ENCODE results near the gene OGFR. TPM values are rescaled to one million over a fixed set of nuclear protein-coding genes. Genes with fewer than 3 reads are reported as not detected.

The OGFR gene
- total RNA-seq, 1 donor from 2014 or later, result 43.7 TPM

GRCh38 chr20:62766071-62766450, 38.6 kb upstream of the OGFR start:
- no peaks in the 10 kb centered on the region for H3K9me3 ChIP-seq
- H3K27me3 ChIP-seq, result no peaks in the 10 kb centered on the region
- no peak overlapping the region for H3K27ac ChIP-seq
- no peak for DNase-seq (ENCODE audit: extremely low spot score in 2 of 2)
- no peak overlapping the region for H3K4me3 ChIP-seq
- peaks cover 8% of the 10 kb centered on the region for H3K4me1 ChIP-seq
- H3K36me3 ChIP-seq, result no peaks in the 10 kb centered on the region
- no peak for TF ChIP-seq POLR2AphosphoS5 (IDR thresholded peaks at IDR 0.05; ENCODE audit: insufficient read depth in 1 of 2, low read depth in 1 of 2)
- TF ChIP-seq CTCF (IDR thresholded peaks at IDR 0.05), result no peak
- TF ChIP-seq POLR2A (IDR thresholded peaks at IDR 0.05), result no peak
- intact Hi-C loops (cut with DNase I), result no loop called here

- Histone ChIP-seq H3K27me3 (no peaks in the 10 kb centered on the region), H3K36me3 (no peaks in the 10 kb centered on the region), H3K9me3 (no peaks in the 10 kb centered on the region), H3K4me1 (peaks cover 8% of the 10 kb centered on the region), H3K27ac (no peak overlapping the region), H3K4me3 (no peak overlapping the region)
- TF ChIP-seq POLR2AphosphoS5 (IDR thresholded peaks at IDR 0.05; ENCODE audit: insufficient read depth in 1 of 2, low read depth in 1 of 2) (no peak), POLR2A (IDR thresholded peaks at IDR 0.05) (no peak), CTCF (IDR thresholded peaks at IDR 0.05) (no peak)
- intact Hi-C loops (cut with DNase I), result no loop called here
- DNase-seq (ENCODE audit: extremely low spot score in 2 of 2), result no peak
These were observed 37.9 kb upstream of the OGFR start for GRCh38 chr20:62766716-62767115.

- H3K4me1 ChIP-seq, result peaks cover 8% of the 10 kb centered on the region
- no peak overlapping the region for H3K4me3 ChIP-seq
- no peaks in the 10 kb centered on the region for H3K27me3 ChIP-seq
- no peaks in the 10 kb centered on the region for H3K9me3 ChIP-seq
- intact Hi-C loops (cut with DNase I), result no loop called here
- no peak for TF ChIP-seq CTCF (IDR thresholded peaks at IDR 0.05)
- no peak for TF ChIP-seq POLR2A (IDR thresholded peaks at IDR 0.05)
- TF ChIP-seq POLR2AphosphoS5 (IDR thresholded peaks at IDR 0.05; ENCODE audit: insufficient read depth in 1 of 2, low read depth in 1 of 2), result no peak
- no peak overlapping the region for H3K27ac ChIP-seq
- DNase-seq (ENCODE audit: extremely low spot score in 2 of 2), result no peak
- no peaks in the 10 kb centered on the region for H3K36me3 ChIP-seq
These were observed 36.4 kb upstream of the OGFR start for GRCh38 chr20:62768234-62768546.

GRCh38 chr20:62768551-62769287, 35.9 kb upstream of the OGFR start:
- Histone ChIP-seq H3K4me1 (peaks cover 8% of the 10 kb centered on the region), H3K36me3 (no peaks in the 10 kb centered on the region), H3K27me3 (no peaks in the 10 kb centered on the region), H3K9me3 (no peaks in the 10 kb centered on the region), H3K27ac (no peak overlapping the region), H3K4me3 (no peak overlapping the region)
- intact Hi-C loops (cut with DNase I), result no loop called here
- TF ChIP-seq CTCF (IDR thresholded peaks at IDR 0.05), result no peak
- no peak for TF ChIP-seq POLR2A (IDR thresholded peaks at IDR 0.05)
- TF ChIP-seq POLR2AphosphoS5 (IDR thresholded peaks at IDR 0.05; ENCODE audit: insufficient read depth in 1 of 2, low read depth in 1 of 2), result no peak
- DNase-seq (ENCODE audit: extremely low spot score in 2 of 2), result no peak

GRCh38 chr20:62769346-62770071, 35.1 kb upstream of the OGFR start:
- peaks cover 8% of the 10 kb centered on the region for H3K4me1 ChIP-seq
- intact Hi-C loops (cut with DNase I), result no loop called here
- no peak overlapping the region for H3K27ac ChIP-seq
- no peak overlapping the region for H3K4me3 ChIP-seq
- TF ChIP-seq CTCF (IDR thresholded peaks at IDR 0.05) (no peak), POLR2AphosphoS5 (IDR thresholded peaks at IDR 0.05; ENCODE audit: insufficient read depth in 1 of 2, low read depth in 1 of 2) (no peak)
- DNase-seq (ENCODE audit: extremely low spot score in 2 of 2), result no peak
- H3K36me3 ChIP-seq, result no peaks in the 10 kb centered on the region
- H3K9me3 ChIP-seq, result no peaks in the 10 kb centered on the region
- no peaks in the 10 kb centered on the region for H3K27me3 ChIP-seq

All from vagina (tissue), 2 donors.